Inferior parietal cortex (tissue), 1 donor: ENCODE results near the gene ALAS1.
"Not testable (repeated sequence)": the region's sequence is repeated elsewhere in the genome, so short reads cannot be mapped to it uniquely, and the experiment has no call there.

Experiments used
- DNase-seq: peaks from one replicate; pipeline ENCODE4 v3.0.0-alpha.2; 2016; ENCODE audit errors: extremely low spot score

Gene ALAS1

DNA sequence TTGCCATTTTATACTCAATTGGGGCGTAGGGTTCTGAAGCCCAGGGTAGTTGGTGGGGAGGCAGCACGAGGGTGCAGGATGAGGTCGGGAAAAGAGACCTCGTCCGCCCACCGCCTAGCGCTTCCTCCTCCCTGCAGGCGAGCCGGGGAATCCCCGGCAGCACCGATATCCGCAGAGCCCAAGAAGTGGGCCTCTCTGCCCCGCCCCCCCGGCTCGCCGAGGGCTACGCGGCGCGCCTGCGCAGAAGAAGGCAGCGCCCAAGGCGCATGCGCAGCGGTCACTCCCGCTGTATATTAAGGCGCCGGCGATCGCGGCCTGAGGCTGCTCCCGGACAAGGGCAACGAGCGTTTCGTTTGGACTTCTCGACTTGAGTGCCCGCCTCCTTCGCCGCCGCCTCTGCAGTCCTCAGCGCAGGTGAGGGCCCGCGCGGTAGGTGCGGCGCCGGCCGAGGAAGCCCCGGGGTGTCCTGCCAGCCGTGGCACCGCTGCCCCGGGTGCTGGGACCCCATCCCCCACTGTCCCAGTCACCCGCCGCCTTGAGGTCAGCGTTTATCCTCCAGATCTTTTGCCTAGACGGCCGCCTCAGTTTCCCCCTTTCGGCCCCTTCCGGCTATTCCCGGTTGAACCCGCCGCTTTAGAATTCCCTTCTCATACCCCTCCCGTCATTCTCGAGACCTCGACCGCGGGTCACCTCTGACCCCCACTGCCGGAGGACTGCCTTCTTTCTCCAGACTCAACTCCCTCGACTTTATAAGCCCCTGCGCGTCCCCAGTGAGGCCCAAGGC lies at the start of gene ALAS1:
Gene ALAS1, plus strand, starts transcription at position 319 of the 784 bp plus-strand sequence. CDS start 1,082 bp downstream, outside the sequence.
- peak; percentile 94 for DNase-seq

DNA sequence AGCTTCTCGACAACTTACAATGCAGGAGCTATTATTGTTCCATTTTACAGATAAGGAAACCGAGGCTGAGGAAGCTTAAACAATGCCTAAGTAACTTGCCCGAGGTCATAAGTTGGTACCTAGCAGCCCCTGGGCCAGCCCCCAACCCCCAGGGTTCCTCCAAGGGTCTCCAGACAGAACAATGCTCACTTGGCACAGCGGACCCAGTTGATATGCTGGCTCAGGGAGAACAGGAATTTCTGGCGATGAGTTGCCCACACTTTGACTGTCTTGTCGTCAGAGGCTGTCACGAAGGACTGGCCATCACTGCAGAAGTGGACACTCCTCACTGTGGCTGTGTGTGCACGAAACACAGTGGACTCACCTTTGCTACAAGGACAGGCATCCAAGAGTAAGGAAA lies 48.9 kb upstream of the ALAS1 start:
- no peak for DNase-seq

- no peak for DNase-seq
Observed at GRCh38 chr3:52149726-52150125, 48.2 kb upstream of the ALAS1 start.

DNA sequence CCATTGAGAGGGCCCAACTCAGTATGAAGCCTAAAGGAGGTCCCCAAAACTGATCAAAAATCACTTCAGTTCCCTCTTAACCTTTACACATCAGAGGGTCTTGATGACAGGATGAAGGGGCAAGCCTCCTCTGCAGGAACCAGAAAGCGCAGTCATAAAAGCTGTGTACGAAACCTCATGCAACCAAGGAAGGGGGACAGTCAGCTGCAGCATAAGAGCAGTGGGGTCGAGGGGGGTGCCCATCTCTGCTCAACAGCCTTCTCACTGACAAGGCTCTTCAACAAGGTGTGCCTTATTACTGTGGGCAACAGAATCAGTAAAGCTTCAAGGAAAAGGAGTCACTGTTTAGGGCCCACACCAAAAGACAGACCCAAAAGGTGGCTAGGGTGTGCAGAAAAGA lies 47.6 kb upstream of the ALAS1 start:
- DNase-seq = no peak

DNA sequence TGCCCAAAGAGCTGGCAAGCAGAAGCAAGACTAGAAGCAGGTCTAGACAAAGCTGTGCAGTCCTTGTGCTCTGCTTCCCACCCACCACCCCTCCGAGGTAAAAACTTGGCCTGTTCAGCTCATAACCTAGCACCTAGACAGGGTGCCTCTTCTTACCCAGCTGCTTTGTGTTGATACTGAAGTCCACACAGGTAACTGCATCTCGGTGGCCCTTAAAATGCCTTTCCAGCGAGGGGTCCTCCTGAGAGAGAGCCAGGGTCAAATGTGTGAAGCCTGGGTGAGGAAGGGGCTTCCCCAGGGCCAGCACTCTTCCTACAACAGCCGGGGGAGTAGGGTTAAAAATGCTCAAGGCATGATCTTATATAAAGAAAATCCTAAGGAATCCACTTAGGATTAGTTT lies 47.1 kb upstream of the ALAS1 start:
- no peak for DNase-seq

GRCh38 chr3:52151991-52152390 lies 46.0 kb upstream of the ALAS1 start:
- not testable (repeated sequence) for DNase-seq

DNA sequence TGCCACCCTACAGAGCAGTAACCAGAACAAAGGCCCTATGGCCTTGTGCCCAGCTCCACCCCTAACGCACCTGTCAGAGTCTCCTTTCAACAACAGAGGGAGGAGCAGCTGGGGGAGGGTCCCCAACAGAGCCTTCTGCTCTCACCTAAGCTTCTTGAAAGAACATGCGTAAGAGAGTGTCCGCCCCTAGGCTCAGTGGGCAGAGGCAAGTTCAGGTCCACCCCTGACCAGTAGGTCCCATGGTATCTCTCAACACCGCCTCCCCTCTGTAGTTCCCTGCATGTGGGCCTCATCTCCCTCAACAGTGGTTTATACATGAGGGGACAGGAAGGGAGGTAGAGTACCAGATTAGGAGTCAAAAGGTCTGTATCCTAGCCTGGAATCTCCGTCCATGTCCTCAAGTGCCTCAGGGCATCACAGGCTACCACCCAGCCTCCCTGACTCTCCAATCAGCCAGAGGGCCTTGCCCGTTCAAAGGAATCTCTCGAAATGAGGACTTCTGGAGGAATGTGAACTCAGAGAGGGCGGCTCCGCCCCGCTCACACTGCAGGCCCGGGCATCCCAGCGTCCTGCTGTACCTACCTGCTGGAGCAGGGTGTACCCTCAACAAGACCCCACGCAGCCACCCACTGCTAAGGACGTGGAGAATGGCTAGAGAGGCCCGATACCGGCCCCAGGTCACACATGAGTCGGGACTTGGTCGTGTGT lies 44.4 kb upstream of the ALAS1 start:
- no peak for DNase-seq

DNA sequence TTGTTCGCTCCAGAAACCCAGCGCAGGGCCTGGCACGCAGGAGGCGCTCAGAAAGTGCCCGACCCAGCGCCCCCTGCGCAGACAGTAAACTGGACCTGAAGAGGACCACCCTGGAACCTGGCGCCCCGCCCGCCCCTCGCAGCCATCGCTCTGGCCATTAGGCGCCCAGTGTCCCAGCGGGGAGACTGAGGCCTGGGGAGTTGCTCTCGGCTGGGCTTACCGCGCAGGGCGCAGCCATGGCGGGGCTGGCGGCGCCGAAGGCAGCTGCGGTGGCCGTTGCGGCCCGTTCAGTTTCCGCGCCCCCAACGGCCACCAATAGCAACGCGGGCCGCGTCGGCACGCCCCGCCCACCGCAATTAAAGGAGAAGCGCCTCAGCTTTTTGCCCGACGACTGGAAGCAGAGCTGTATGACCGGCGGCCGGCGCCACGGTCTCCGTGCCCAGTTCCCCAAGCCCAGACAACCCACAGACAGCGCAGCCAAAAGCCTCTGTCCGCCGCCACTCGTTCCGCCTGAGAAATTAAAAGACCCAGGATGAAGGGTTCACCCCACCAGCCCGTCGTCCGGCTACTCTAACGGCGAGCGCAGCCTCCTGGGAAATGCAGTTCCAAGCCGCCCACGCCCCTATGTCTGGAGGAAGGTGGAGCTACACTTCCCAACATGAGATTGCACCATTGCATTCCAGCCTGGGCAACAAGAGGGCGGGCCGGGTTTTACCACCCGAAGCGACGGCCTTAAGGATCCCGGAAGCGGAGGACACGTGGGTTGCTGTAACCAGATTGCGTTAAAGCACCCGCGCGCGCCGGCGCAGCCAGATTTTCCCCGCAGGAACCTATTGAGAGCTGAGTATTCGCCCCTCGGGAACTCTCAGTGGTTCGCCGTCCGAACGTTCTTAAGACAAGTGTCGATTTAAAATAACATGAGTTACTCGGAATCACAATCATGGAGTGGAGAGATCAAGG lies 43.5 kb upstream of the ALAS1 start, which contains the start of gene POC1A:
Gene POC1A, minus strand, starts transcription at position 289 of the 960 bp plus-strand sequence. Its CDS starts 51 bp downstream, at position 238.
- peak; percentile 93 for DNase-seq

- no peak for DNase-seq
Observed at GRCh38 chr3:52155912-52156311, 42.0 kb upstream of the ALAS1 start.

DNA sequence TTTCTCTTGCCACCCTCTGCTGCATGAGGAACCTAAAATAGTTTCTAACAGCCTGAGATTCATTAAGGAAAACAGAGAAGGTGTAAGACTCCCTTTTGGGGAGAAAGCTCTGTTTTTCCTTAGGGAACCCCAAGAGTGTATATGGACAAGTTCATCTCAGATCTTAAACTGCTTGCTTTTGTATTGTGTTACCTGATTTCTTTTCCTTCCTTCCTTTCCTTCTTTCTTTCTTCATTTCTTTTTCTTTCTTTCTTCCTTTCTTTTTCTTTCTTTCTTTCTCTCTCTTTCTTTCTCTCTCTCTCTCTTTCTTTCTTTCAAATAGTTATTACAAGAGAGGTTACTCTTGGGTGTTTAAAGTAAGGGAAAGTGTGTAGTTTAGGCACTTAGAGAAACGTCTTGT lies 38.5 kb upstream of the ALAS1 start:
- DNase-seq = no peak

DNA sequence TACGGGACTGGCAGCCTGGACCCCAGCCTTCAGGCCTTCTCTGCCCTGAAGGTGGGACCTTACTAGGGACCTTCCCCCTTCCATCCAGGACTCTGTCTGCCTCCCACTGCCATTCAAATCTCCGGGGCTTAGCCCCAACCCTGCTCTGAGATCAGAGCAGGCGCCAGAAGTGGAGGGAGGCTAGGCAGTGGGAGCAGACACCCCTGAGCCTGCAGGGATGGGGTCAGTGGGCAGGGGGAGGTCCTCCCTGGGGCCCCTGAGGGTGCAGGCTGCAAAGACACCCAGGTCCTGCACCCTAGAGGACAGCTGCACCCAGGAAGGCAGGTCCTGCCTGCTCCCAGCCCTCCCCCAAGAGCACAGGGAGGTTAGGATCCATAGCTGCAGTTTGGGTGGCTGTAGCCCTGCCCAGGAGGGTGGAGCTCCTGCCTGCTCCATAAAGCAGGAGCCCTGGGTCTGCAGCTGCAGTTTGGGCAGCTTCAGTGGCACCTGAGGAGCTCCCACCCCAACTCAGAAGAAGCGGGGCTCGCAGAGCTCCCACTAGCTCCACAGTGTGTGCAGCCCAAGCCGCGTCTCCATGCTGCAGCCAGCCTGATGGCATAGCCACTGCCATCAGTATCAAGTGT lies 35.6 kb upstream of the ALAS1 start:
- no peak for DNase-seq

GRCh38 chr3:52167240-52167639 lies 30.7 kb upstream of the ALAS1 start:
- DNase-seq = no peak

- DNase-seq = not testable (repeated sequence)
Observed at GRCh38 chr3:52170217-52170616, 27.7 kb upstream of the ALAS1 start.

GRCh38 chr3:52171514-52172261 lies 26.3 kb upstream of the ALAS1 start:
- no peak for DNase-seq

- DNase-seq = peak; percentile 24
Observed at GRCh38 chr3:52172262-52172757, 25.6 kb upstream of the ALAS1 start.

GRCh38 chr3:52173101-52173500 lies 24.9 kb upstream of the ALAS1 start:
- DNase-seq = no peak

- no peak for DNase-seq
Observed at GRCh38 chr3:52174896-52175295, 23.1 kb upstream of the ALAS1 start.

DNA sequence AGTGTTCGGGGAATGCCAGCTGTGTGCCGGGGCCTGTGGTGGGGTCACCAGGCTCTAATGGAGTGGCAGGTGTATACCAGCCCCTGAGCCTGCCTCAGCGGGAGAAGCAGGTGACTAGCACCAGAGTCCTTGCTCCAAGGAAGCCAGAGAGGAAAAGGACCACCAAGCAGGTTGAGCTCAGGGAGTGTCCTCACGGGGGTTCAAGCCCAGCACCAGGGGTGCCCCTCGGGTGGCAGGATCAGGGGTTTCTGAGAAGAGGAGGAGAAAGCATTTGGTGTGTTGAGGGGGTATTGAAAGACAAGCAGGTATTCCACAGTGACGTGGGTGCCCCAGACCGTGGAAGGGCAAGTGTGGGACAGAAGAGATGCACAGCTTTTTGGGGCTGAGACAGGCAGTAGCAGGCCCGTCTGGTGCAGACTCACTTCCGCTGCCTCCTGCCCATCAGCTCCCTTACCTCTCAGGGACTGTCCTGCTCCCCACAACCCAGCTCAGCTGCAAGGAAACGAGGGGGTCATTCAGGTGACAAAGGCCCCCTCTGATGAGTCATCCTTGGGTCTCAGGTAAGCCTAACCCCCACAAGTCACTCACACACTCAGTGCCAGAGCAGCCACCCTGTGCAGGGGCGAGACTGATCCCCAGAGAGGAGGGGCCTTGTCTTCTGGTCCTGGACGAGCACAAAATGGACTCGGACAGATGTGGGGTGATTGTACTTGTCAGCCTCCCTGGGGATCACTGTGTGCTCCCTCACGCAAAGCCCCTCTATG lies 22.4 kb upstream of the ALAS1 start:
- DNase-seq = no peak

- DNase-seq = no peak
Observed at GRCh38 chr3:52176180-52176752, 21.7 kb upstream of the ALAS1 start.
